ENCODE measurements around the gene GUSB. TPM values are rescaled to one million over a fixed set of nuclear protein-coding genes. Genes with fewer than 3 reads are reported as not detected.

GUSB gene
- total RNA-seq, 1 donor from 2014 or later: 50.1 TPM

GRCh38 chr7:65938336-65938895 lies 43.6 kb downstream of the GUSB start:
- peaks cover 6% of the 10 kb centered on the region for H3K9me3 Mint-ChIP-seq
- peaks cover 15% of the 10 kb centered on the region for H3K36me3 Mint-ChIP-seq (ENCODE audit: low read depth)
- no peak overlapping the region for H3K4me3 Mint-ChIP-seq
- DNase-seq (ENCODE audit: low spot score): no peak
- H3K4me1 Mint-ChIP-seq (ENCODE audit: low read depth): peaks cover 12% of the 10 kb centered on the region
- intact Hi-C loops (cut with micrococcal nuclease): no loop called here
- no peak overlapping the region for H3K27ac Mint-ChIP-seq
- H3K27me3 Mint-ChIP-seq (ENCODE audit: insufficient read depth): no peaks in the 10 kb centered on the region

- Mint-ChIP-seq H3K27me3 (ENCODE audit: insufficient read depth) (no peaks in the 10 kb centered on the region), H3K9me3 (peaks cover 6% of the 10 kb centered on the region), H3K27ac (no peak overlapping the region), H3K4me1 (ENCODE audit: low read depth) (peaks cover 12% of the 10 kb centered on the region), H3K4me3 (no peak overlapping the region), H3K36me3 (ENCODE audit: low read depth) (peaks cover 15% of the 10 kb centered on the region)
- intact Hi-C loops (cut with micrococcal nuclease): no loop called here
- DNase-seq (ENCODE audit: low spot score): no peak
Observed at GRCh38 chr7:65937296-65937695, 44.7 kb downstream of the GUSB start.

GRCh38 chr7:65931685-65932084 lies 50.3 kb downstream of the GUSB start:
- Mint-ChIP-seq H3K9me3 (peaks cover 6% of the 10 kb centered on the region), H3K4me1 (ENCODE audit: low read depth) (peaks cover 12% of the 10 kb centered on the region), H3K36me3 (ENCODE audit: low read depth) (peaks cover 11% of the 10 kb centered on the region), H3K27me3 (ENCODE audit: insufficient read depth) (no peaks in the 10 kb centered on the region), H3K4me3 (no peak overlapping the region), H3K27ac (no peak overlapping the region)
- intact Hi-C loops (cut with micrococcal nuclease): no loop called here
- DNase-seq (ENCODE audit: low spot score): no peak

GRCh38 chr7:65927489-65928448 lies 54.2 kb downstream of the GUSB start:
- Mint-ChIP-seq H3K4me1 (ENCODE audit: low read depth) (no peaks in the 10 kb centered on the region), H3K36me3 (ENCODE audit: low read depth) (peaks cover 3% of the 10 kb centered on the region), H3K27me3 (ENCODE audit: insufficient read depth) (no peaks in the 10 kb centered on the region), H3K4me3 (no peak overlapping the region), H3K9me3 (no peaks in the 10 kb centered on the region), H3K27ac (no peak overlapping the region)
- DNase-seq (ENCODE audit: low spot score): no peak
- intact Hi-C loops (cut with micrococcal nuclease): no loop called here

GRCh38 chr7:65926588-65926987 lies 55.4 kb downstream of the GUSB start:
- Mint-ChIP-seq H3K4me1 (ENCODE audit: low read depth) (no peaks in the 10 kb centered on the region), H3K9me3 (no peaks in the 10 kb centered on the region), H3K27ac (no peak overlapping the region), H3K36me3 (ENCODE audit: low read depth) (peaks cover 3% of the 10 kb centered on the region), H3K27me3 (ENCODE audit: insufficient read depth) (no peaks in the 10 kb centered on the region), H3K4me3 (no peak overlapping the region)
- intact Hi-C loops (cut with micrococcal nuclease): no loop called here
- no peak for DNase-seq (ENCODE audit: low spot score)

GRCh38 chr7:65925040-65925439 lies 57.0 kb downstream of the GUSB start:
- Mint-ChIP-seq H3K27me3 (ENCODE audit: insufficient read depth) (no peaks in the 10 kb centered on the region), H3K36me3 (ENCODE audit: low read depth) (peaks cover 5% of the 10 kb centered on the region), H3K27ac (no peak overlapping the region), H3K4me1 (ENCODE audit: low read depth) (no peaks in the 10 kb centered on the region), H3K4me3 (no peak overlapping the region), H3K9me3 (no peaks in the 10 kb centered on the region)
- intact Hi-C loops (cut with micrococcal nuclease): no loop called here
- DNase-seq (ENCODE audit: low spot score): no peak

GRCh38 chr7:65924193-65924592 lies 57.8 kb downstream of the GUSB start:
- no peaks in the 10 kb centered on the region for H3K4me1 Mint-ChIP-seq (ENCODE audit: low read depth)
- no peak overlapping the region for H3K27ac Mint-ChIP-seq
- H3K9me3 Mint-ChIP-seq: no peaks in the 10 kb centered on the region
- no peaks in the 10 kb centered on the region for H3K27me3 Mint-ChIP-seq (ENCODE audit: insufficient read depth)
- no peak for DNase-seq (ENCODE audit: low spot score)
- H3K36me3 Mint-ChIP-seq (ENCODE audit: low read depth): peaks cover 7% of the 10 kb centered on the region
- intact Hi-C loops (cut with micrococcal nuclease): no loop called here
- no peak overlapping the region for H3K4me3 Mint-ChIP-seq

GRCh38 chr7:65923316-65923715 lies 58.7 kb downstream of the GUSB start:
- DNase-seq (ENCODE audit: low spot score): no peak
- Mint-ChIP-seq H3K27ac (no peak overlapping the region), H3K9me3 (no peaks in the 10 kb centered on the region), H3K4me3 (no peak overlapping the region), H3K36me3 (ENCODE audit: low read depth) (peaks cover 7% of the 10 kb centered on the region), H3K27me3 (ENCODE audit: insufficient read depth) (no peaks in the 10 kb centered on the region), H3K4me1 (ENCODE audit: low read depth) (no peaks in the 10 kb centered on the region)
- intact Hi-C loops (cut with micrococcal nuclease): no loop called here

- intact Hi-C loops (cut with micrococcal nuclease): no loop called here
- Mint-ChIP-seq H3K27me3 (ENCODE audit: insufficient read depth) (no peaks in the 10 kb centered on the region), H3K9me3 (no peaks in the 10 kb centered on the region), H3K4me3 (no peak overlapping the region), H3K27ac (no peak overlapping the region), H3K36me3 (ENCODE audit: low read depth) (peaks cover 4% of the 10 kb centered on the region), H3K4me1 (ENCODE audit: low read depth) (no peaks in the 10 kb centered on the region)
- DNase-seq (ENCODE audit: low spot score): no peak
Observed at GRCh38 chr7:65915921-65916657, 65.9 kb downstream of the GUSB start.

- H3K36me3 Mint-ChIP-seq (ENCODE audit: low read depth): no peaks in the 10 kb centered on the region
- no peak overlapping the region for H3K27ac Mint-ChIP-seq
- no peak overlapping the region for H3K4me3 Mint-ChIP-seq
- intact Hi-C loops (cut with micrococcal nuclease): no loop called here
- H3K27me3 Mint-ChIP-seq (ENCODE audit: insufficient read depth): no peaks in the 10 kb centered on the region
- H3K4me1 Mint-ChIP-seq (ENCODE audit: low read depth): peaks cover 6% of the 10 kb centered on the region
- DNase-seq (ENCODE audit: low spot score): no peak
- H3K9me3 Mint-ChIP-seq: no peaks in the 10 kb centered on the region
Observed at GRCh38 chr7:65912237-65912636, 69.8 kb downstream of the GUSB start.

Other genes starting within 250 kb of the GUSB start
- gene VKORC1L1, start 109.1 kb downstream of the GUSB start, total RNA-seq: 28.8 and 30.1 TPM in 2 replicates
- 36.6 and 44.9 TPM in 2 replicates for gene ASL, start 93.6 kb upstream of the GUSB start, total RNA-seq
- 41.0 and 44.1 TPM in 2 replicates for gene CRCP, start 132.6 kb upstream of the GUSB start, total RNA-seq
- gene TPST1, start 223.1 kb upstream of the GUSB start, total RNA-seq: 1.6 and 1.8 TPM in 2 replicates